Activated CD4-positive, alpha-beta T cell treated with anti-CD3 and anti-CD28 coated beads for 36 hours (primary cell): ENCODE measurements around the gene PPP4R3B. TPM values are rescaled to one million over a fixed set of nuclear protein-coding genes. Genes with fewer than 3 reads are reported as not detected.
"Not testable (repeated sequence)": the region's sequence is repeated elsewhere in the genome, so short reads cannot be mapped to it uniquely, and the experiment has no call there.

Experiments used
- ATAC-seq: fragments of 200-7000 bp; cut with Tn5 transposase; one replicate; pipeline ENCODE4 v1.10.0; 2021; ENCODE audit warnings: mild to moderate bottlenecking, moderate library complexity
- CTCF ChIA-PET: fragments of 350-600 bp; sonication (Branson Sonifier 250); formaldehyde crosslinking; loops from one replicate; lab custom pipeline; 2021; ENCODE audit warnings: antibody characterized with exemption; lab: Charles Lee
- POLR2A ChIA-PET: fragments of 350-600 bp; sonication (Branson Sonifier 250); formaldehyde crosslinking; loops from one replicate; lab custom pipeline; 2021; ENCODE audit warnings: antibody characterized with exemption, inconsistent platforms; lab: Charles Lee
- DNase-seq: peaks from one replicate; pipeline ENCODE4 v3.0.0-alpha.2; 2020
- H3K27ac Mint-ChIP-seq: one replicate; pipeline ENCODE4 v1.8.0; 2021; ENCODE audit warnings: mixed read lengths
- H3K27me3 Mint-ChIP-seq: one replicate; pipeline ENCODE4 v1.8.0; 2021; ENCODE audit warnings: mixed read lengths
- H3K36me3 Mint-ChIP-seq: one replicate; pipeline ENCODE4 v1.8.0; 2021; ENCODE audit warnings: low read depth, mixed read lengths
- H3K4me1 Mint-ChIP-seq: one replicate; pipeline ENCODE4 v1.8.0; 2021; ENCODE audit warnings: mixed read lengths
- H3K4me3 Mint-ChIP-seq: one replicate; pipeline ENCODE4 v1.8.0; 2021; ENCODE audit warnings: mild to moderate bottlenecking, moderate library complexity, mixed read lengths
- H3K9me3 Mint-ChIP-seq: one replicate; pipeline ENCODE4 v1.8.0; 2021; ENCODE audit warnings: low read depth, mixed read lengths
- intact Hi-C, 2 experiments: fragments of 100-400 bp; cut with DNase I in 1 of 2; cut with micrococcal nuclease in 1 of 2; formaldehyde crosslinking; loops; one replicate each; pipeline versions ENCODE4 v1.14.2 to v1.15.1; 2022 to 2024; cut with DNase I, micrococcal nuclease
- total RNA-seq, 2 experiments: library from RNA; stranded (reverse); gene quantifications; one replicate each; pipeline ENCODE4 v1.2.3, GENCODE V29; 2021

Gene PPP4R3B
- total RNA-seq, 2 experiments from 2014 or later, result 67.5 to 74.1 TPM

- no peaks in the 10 kb centered on the region for H3K27me3 Mint-ChIP-seq
- no peak overlapping the region for H3K4me3 Mint-ChIP-seq
- H3K4me1 Mint-ChIP-seq, result peaks cover 25% of the 10 kb centered on the region
- ATAC-seq, result peak; percentile 17
- peaks cover 38% of the 10 kb centered on the region for H3K36me3 Mint-ChIP-seq
- intact Hi-C loops, result loop anchor here (1.0 to 10.0 kb wide), 18 partner anchors 26 to 1849 kb away; partner anchors contain the start of genes CFAP36 (in 2 of the 2), CLHC1 (in 2 of the 2), EML6 (in 2 of the 2) and PNPT1 (in 2 of the 2)
- H3K27ac Mint-ChIP-seq, result no peak overlapping the region
- peak; percentile 60 for DNase-seq
- ChIA-PET CTCF (interaction anchor here (0.7 kb wide), 1 partner anchor 952 kb away, joined by 3 read pairs; no protein-coding TSS in a partner anchor), POLR2A (interaction anchor here (2.6 kb wide), 1 partner anchor 97 kb away, joined by 15 read pairs; the partner anchor contains the start of gene CFAP36)
- H3K9me3 Mint-ChIP-seq, result no peaks in the 10 kb centered on the region
These were observed 759 bp downstream of the PPP4R3B start for GRCh38 chr2:55616551-55617174.

GRCh38 chr2:55611997-55612396, 5.4 kb downstream of the PPP4R3B start:
- CTCF ChIA-PET, result no interaction called here
- POLR2A ChIA-PET, result no interaction called here
- H3K9me3 Mint-ChIP-seq, result no peaks in the 10 kb centered on the region
- no peak for ATAC-seq
- no peak overlapping the region for H3K4me3 Mint-ChIP-seq
- H3K27me3 Mint-ChIP-seq, result no peaks in the 10 kb centered on the region
- no peak for DNase-seq
- H3K27ac Mint-ChIP-seq, result no peak overlapping the region
- peaks cover 57% of the 10 kb centered on the region for H3K4me1 Mint-ChIP-seq
- intact Hi-C loops, result loop anchor here (1.0 to 10.0 kb wide), 3 partner anchors 21 to 1037 kb away; partner anchors contain the start of gene EML6 (in 1 of the 2)
- H3K36me3 Mint-ChIP-seq, result peaks cover 52% of the 10 kb centered on the region

GRCh38 chr2:55610954-55611743, 6.3 kb downstream of the PPP4R3B start:
- ATAC-seq (peak; percentile 63), DNase-seq (no peak)
- Mint-ChIP-seq H3K36me3 (peaks cover 52% of the 10 kb centered on the region), H3K27me3 (no peaks in the 10 kb centered on the region), H3K4me3 (no peak overlapping the region), H3K27ac (peak overlapping the region; percentile 77), H3K9me3 (no peaks in the 10 kb centered on the region), H3K4me1 (peaks cover 60% of the 10 kb centered on the region)
- intact Hi-C loops, result loop anchor here (1.0 to 10.0 kb wide), 3 partner anchors 20 to 1036 kb away; partner anchors contain the start of gene EML6 (in 1 of the 2)
- ChIA-PET CTCF (no interaction called here), POLR2A (no interaction called here)

GRCh38 chr2:55609938-55610578, 7.4 kb downstream of the PPP4R3B start:
- peaks cover 47% of the 10 kb centered on the region for H3K36me3 Mint-ChIP-seq
- H3K9me3 Mint-ChIP-seq, result no peaks in the 10 kb centered on the region
- H3K4me3 Mint-ChIP-seq, result no peak overlapping the region
- ChIA-PET POLR2A (no interaction called here), CTCF (interaction anchor here (0.6 to 2.2 kb wide), 4 partner anchors 9 to 1005 kb away, joined by 3 to 7 read pairs (median 3); no protein-coding TSS in a partner anchor)
- intact Hi-C loops, result loop anchor here (10.0 kb wide), 2 partner anchors 885 to 1035 kb away; partner anchors contain the start of gene EML6 (in 1 of the 2)
- DNase-seq, result no peak
- no peak for ATAC-seq
- H3K4me1 Mint-ChIP-seq, result peaks cover 59% of the 10 kb centered on the region
- peak overlapping the region; percentile 77 for H3K27ac Mint-ChIP-seq
- H3K27me3 Mint-ChIP-seq, result no peaks in the 10 kb centered on the region

GRCh38 chr2:55609193-55609794, 8.1 kb downstream of the PPP4R3B start:
- CTCF ChIA-PET, result interaction anchor here (0.9 to 2.2 kb wide), 4 partner anchors 8 to 1004 kb away, joined by 3 to 7 read pairs (median 3); no protein-coding TSS in a partner anchor
- DNase-seq (no peak), ATAC-seq (no peak)
- no peak overlapping the region for H3K4me3 Mint-ChIP-seq
- POLR2A ChIA-PET, result no interaction called here
- peaks cover 62% of the 10 kb centered on the region for H3K4me1 Mint-ChIP-seq
- H3K9me3 Mint-ChIP-seq, result no peaks in the 10 kb centered on the region
- peak overlapping the region; percentile 55 for H3K27ac Mint-ChIP-seq
- no peaks in the 10 kb centered on the region for H3K27me3 Mint-ChIP-seq
- H3K36me3 Mint-ChIP-seq, result peaks cover 45% of the 10 kb centered on the region
- intact Hi-C loops, result no loop called here

GRCh38 chr2:55607717-55608116, 9.7 kb downstream of the PPP4R3B start:
- Mint-ChIP-seq H3K27ac (no peak overlapping the region), H3K4me1 (peaks cover 56% of the 10 kb centered on the region), H3K4me3 (no peak overlapping the region), H3K9me3 (no peaks in the 10 kb centered on the region), H3K36me3 (peaks cover 40% of the 10 kb centered on the region), H3K27me3 (no peaks in the 10 kb centered on the region)
- intact Hi-C loops, result no loop called here
- no peak for DNase-seq
- ChIA-PET CTCF (no interaction called here), POLR2A (no interaction called here)
- ATAC-seq, result no peak

- Mint-ChIP-seq H3K36me3 (peaks cover 37% of the 10 kb centered on the region), H3K4me1 (peaks cover 49% of the 10 kb centered on the region), H3K9me3 (no peaks in the 10 kb centered on the region), H3K27me3 (no peaks in the 10 kb centered on the region), H3K27ac (peak overlapping the region; percentile 58), H3K4me3 (no peak overlapping the region)
- CTCF ChIA-PET, result interaction anchor here (1.4 kb wide), 1 partner anchor 36 kb away, joined by 3 read pairs; no protein-coding TSS in a partner anchor
- intact Hi-C loops, result no loop called here
- no peak for DNase-seq
- POLR2A ChIA-PET, result no interaction called here
- no peak for ATAC-seq
These were observed 13.3 kb downstream of the PPP4R3B start for GRCh38 chr2:55604027-55604565.

- Mint-ChIP-seq H3K27me3 (no peaks in the 10 kb centered on the region), H3K4me3 (no peak overlapping the region), H3K4me1 (peaks cover 41% of the 10 kb centered on the region), H3K36me3 (peaks cover 42% of the 10 kb centered on the region), H3K9me3 (no peaks in the 10 kb centered on the region), H3K27ac (peak overlapping the region; percentile 39)
- ChIA-PET POLR2A (no interaction called here), CTCF (interaction anchor here (0.9 kb wide), 1 partner anchor 8 kb away, joined by 3 read pairs; no protein-coding TSS in a partner anchor)
- intact Hi-C loops, result no loop called here
- ATAC-seq (no peak), DNase-seq (no peak)
These were observed 15.6 kb downstream of the PPP4R3B start for GRCh38 chr2:55601849-55602248.

- CTCF ChIA-PET, result interaction anchor here (0.6 to 1.5 kb wide), 2 partner anchors 11 to 69 kb away, joined by 3 to 7 read pairs; no protein-coding TSS in a partner anchor
- POLR2A ChIA-PET, result no interaction called here
- Mint-ChIP-seq H3K4me3 (no peak overlapping the region), H3K4me1 (peaks cover 35% of the 10 kb centered on the region), H3K27ac (peak overlapping the region; percentile 55), H3K9me3 (no peaks in the 10 kb centered on the region), H3K27me3 (no peaks in the 10 kb centered on the region), H3K36me3 (peaks cover 48% of the 10 kb centered on the region)
- ATAC-seq (no peak), DNase-seq (no peak)
- intact Hi-C loops, result no loop called here
These were observed 19.2 kb downstream of the PPP4R3B start for GRCh38 chr2:55598056-55598795.

- H3K4me3 Mint-ChIP-seq, ATAC-seq, intact Hi-C loops, H3K27me3 Mint-ChIP-seq, DNase-seq, CTCF ChIA-PET, POLR2A ChIA-PET, H3K27ac Mint-ChIP-seq, H3K9me3 Mint-ChIP-seq: not testable (repeated sequence)
- Mint-ChIP-seq H3K4me1 (peaks cover 36% of the 10 kb centered on the region), H3K36me3 (peaks cover 36% of the 10 kb centered on the region)
These were observed 20.6 kb downstream of the PPP4R3B start for GRCh38 chr2:55596795-55597194.
